PC-9 (cell line): ENCODE measurements around the gene PJA2.

ENCODE experiments used
- EZH2 ChIP-seq: fragments of 200-600 bp; sonication (generic); IDR thresholded peaks from 2 replicates; pipeline ENCODE4 v1.8.0; 2017; ENCODE audit warnings: antibody characterized with exemption, low read depth
- TF ChIP-seq, protein P1 (sequence below): fragments of 200-600 bp; sonication (generic); conservative IDR thresholded peaks from 2 replicates; pipeline ENCODE4 v1.6.1; 2017; ENCODE audit warnings: mixed run types, antibody characterized with exemption, mild to moderate bottlenecking, moderate library complexity

DNA sequence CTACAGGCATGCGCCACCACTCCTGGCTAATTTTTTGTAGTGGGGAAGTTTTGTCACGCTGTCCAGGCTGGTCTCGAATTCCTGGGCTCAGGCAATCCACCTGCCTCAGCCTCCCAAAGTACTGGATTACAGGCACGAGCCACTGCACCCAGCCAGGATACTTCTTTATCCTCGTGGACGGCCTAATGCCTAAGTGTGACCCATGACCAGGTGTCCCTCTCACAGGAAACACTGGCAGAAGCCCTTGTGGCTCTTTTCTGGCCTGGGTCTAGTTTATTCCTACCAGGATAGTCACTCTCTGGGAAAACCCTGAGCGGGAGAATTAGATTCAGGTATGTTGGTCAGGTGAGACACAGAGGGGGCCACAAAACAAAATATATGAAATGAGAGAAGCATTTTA, 90.4 kb downstream of the PJA2 start:
- TF ChIP-seq, protein P1, sequence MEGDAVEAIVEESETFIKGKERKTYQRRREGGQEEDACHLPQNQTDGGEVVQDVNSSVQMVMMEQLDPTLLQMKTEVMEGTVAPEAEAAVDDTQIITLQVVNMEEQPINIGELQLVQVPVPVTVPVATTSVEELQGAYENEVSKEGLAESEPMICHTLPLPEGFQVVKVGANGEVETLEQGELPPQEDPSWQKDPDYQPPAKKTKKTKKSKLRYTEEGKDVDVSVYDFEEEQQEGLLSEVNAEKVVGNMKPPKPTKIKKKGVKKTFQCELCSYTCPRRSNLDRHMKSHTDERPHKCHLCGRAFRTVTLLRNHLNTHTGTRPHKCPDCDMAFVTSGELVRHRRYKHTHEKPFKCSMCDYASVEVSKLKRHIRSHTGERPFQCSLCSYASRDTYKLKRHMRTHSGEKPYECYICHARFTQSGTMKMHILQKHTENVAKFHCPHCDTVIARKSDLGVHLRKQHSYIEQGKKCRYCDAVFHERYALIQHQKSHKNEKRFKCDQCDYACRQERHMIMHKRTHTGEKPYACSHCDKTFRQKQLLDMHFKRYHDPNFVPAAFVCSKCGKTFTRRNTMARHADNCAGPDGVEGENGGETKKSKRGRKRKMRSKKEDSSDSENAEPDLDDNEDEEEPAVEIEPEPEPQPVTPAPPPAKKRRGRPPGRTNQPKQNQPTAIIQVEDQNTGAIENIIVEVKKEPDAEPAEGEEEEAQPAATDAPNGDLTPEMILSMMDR: no peak
- no peak for TF ChIP-seq EZH2
